GM19099 (cell line): ENCODE results near the gene EPG5.

Source experiments
- POLR2A ChIP-seq: IDR thresholded peaks from 3 replicates; pipeline ENCODE4 v1.6.1; 2011; ENCODE audit warnings: low read depth; ENCODE audit not compliant: insufficient read length; ENCODE audit errors: extremely low read depth

The EPG5 gene, protein sequence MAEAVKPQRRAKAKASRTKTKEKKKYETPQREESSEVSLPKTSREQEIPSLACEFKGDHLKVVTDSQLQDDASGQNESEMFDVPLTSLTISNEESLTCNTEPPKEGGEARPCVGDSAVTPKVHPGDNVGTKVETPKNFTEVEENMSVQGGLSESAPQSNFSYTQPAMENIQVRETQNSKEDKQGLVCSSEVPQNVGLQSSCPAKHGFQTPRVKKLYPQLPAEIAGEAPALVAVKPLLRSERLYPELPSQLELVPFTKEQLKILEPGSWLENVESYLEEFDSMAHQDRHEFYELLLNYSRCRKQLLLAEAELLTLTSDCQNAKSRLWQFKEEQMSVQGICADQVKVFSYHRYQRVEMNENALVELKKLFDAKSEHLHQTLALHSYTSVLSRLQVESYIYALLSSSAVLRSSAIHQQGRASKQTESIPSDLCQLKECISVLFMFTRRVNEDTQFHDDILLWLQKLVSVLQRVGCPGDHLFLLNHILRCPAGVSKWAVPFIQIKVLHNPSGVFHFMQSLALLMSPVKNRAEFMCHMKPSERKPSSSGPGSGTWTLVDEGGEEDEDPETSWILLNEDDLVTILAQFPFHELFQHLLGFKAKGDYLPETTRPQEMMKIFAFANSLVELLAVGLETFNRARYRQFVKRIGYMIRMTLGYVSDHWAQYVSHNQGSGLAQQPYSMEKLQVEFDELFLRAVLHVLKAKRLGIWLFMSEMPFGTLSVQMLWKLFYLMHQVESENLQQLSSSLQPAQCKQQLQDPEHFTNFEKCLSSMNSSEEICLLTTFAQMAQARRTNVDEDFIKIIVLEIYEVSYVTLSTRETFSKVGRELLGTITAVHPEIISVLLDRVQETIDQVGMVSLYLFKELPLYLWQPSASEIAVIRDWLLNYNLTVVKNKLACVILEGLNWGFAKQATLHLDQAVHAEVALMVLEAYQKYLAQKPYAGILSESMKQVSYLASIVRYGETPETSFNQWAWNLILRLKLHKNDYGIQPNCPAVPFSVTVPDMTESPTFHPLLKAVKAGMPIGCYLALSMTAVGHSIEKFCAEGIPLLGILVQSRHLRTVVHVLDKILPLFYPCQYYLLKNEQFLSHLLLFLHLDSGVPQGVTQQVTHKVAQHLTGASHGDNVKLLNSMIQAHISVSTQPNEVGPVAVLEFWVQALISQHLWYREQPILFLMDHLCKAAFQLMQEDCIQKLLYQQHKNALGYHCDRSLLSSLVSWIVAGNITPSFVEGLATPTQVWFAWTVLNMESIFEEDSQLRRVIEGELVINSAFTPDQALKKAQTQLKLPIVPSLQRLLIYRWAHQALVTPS (N-terminal part only)

DNA sequence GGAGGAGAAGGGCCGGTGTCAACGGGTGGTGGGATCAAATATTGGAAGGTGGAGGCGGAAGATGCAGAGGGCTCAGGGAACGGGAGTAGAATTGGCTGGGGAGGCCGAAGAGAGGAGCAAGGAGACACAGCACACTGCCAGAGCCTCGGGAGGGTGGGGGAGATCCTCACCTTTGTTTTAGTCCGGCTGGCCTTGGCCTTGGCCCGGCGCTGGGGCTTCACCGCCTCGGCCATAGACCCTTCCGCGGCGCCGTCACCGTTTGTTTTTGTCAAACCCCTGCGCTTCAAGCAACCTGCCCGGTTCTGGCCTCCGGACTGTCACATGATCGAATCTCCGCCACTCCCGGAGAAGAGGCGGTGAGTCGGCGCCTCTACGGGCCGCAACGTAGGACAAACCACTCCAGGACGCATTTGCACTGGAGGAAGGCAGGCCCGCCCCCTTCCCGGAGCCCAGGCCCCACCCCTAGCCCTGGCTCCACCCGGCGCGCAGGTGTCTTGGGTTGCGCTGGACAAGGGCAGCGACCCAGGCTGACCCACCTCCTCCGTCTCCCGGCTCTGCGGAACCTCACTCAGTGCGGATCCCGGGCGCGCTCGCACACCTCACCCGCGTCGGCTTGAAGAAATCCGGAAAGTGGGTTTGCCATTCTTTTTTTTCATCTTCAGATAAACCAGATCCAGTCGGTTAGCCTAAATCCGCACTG lies at the start of gene EPG5:
Gene EPG5 (minus strand): TSS at position 323 of the 700 bp plus-strand sequence. CDS start 90 bp downstream, at position 233.
- TF ChIP-seq POLR2A: peak; percentile 72

DNA sequence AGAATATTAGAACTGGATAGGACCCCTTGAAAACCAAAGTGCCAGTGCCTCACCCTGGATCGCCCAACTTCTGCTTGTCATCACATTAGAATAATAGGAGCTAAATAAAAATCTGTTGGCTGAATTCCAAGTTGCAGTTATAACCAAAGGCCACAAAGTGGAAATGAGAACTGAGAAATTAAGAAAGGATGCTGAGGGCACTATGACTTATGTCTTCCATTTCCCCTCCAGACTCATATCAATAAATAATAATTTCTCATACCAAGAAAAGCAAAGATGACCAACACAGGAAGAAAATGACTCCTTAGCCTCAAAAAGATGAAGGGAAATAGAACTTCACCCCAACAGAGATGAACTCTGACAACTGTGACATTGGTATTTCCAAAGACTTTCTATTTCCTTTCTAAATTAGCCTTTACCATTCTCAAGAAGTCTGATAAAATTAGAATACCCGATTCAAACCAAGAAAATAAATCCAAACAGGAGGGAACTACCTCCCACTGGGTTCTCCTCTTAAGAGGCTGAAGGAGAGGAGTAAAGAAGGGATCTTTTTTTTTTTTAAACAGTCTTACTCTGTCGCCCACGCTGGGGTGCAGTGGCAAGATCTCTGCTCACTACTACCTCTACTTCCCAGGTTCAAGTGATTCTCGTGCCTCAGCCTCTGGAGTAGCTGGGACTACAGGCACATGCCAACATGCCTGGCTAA lies 46.5 kb upstream of the EPG5 start:
- TF ChIP-seq POLR2A: no peak

DNA sequence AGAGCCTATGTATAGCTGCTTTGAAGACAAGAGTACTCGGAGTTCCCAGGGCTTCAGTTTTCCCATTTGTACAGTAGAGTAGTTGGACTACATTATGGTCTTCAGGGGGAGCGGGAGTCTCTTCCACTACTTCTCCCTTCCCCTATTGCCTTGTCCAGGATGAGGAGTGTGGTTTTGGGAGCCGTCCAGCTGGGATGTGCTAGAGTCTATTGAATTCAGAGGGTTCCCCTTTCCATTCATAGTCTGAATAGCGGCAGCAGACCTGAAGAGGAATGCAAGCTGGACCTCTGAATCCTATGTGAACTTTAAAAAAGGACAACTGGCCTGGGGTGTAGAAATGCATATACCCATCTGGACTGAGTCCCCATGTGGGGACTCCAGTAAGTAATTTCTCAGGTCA lies 43.5 kb upstream of the EPG5 start:
- no peak for TF ChIP-seq POLR2A

DNA sequence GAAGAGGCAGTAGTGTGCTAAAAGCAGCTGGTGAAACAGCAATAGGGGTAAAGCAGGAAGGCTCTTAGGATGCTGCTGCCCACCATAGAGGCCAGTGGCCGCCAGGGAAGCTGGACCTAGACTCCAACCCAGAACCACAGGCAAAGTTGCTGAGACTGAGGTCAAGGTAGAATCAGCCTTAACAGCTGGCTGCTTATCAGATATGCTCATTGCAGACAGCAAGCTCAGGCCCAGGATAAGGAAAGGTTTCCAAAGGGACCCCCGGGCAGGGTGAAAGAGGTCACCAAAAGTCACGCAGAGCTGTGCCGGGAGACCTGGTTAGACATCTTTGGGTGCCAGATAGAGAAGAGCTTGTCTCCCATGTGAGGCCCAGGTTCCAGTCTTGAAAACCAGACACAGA lies 42.9 kb upstream of the EPG5 start:
- no peak for TF ChIP-seq POLR2A

DNA sequence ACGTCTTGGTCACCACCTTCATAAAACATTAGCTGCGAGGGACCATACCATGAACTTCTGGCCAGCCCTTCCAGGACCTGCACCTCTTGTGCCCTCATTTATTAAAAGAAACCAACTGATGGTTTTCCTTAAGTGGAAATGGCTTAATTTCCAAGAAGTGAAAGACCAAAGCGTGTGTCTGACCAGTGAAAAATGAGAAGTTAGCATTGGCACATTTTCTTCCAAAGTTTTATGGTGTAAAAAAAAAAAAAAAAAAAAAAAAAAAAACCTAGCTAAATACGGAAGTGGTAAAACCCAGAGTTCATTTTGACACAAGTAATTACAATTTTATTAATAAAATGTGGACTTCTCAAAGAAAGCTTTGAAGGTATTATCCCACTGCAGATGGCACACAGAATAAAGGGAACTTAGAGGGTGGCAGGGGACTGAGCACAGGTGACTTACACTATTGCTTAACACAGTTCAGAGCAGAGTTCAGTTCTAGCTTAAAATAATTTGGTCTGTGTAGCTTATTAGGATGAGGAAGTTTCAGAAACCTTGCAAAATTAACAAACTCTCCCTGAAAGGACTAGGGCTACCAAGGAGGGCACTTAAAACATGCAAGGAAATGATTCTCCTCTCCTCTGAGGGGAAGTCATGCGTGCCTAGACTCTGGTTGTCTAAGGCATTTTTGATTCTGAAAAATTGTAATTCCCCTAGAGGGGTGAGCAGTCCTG lies 42.2 kb upstream of the EPG5 start:
- TF ChIP-seq POLR2A: no peak

DNA sequence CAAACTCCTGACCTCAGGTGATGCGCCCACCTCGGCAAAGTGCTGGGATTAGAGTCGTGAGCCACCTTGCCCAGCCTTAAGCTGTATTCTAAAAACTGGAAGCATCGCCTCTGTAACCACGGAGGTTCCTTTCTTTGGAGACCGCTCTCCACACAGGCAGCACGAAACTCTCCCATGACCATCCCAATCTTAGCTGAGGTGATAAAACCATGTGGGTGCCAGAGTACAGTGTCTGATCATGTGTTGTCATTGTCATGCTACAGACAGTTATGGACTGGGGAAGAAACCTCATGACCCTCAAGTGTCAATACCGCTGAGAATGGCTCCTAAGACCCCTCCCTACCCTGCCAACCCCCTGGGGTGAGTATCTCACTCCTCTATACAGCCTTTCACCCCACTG lies 41.4 kb upstream of the EPG5 start:
- TF ChIP-seq POLR2A: no peak

DNA sequence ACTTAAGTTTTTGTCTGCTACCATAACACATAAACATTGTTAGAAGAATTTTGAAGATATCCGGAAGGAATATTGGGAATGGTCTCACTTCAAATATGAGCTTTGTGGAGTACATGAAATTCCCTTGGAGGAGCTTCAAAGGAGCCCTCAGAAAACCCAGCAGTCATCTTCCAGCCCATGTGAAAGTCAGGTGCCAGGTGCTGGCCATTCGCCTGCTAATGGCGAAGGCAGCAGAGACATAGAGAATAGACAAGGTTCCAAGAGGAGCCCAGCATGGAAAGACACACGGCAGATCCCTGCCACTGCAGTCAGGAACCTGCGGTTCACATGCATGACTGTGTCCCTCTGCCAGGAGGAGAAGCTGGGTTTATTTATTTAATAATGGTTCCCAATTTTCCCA lies 40.0 kb upstream of the EPG5 start:
- no peak for TF ChIP-seq POLR2A

DNA sequence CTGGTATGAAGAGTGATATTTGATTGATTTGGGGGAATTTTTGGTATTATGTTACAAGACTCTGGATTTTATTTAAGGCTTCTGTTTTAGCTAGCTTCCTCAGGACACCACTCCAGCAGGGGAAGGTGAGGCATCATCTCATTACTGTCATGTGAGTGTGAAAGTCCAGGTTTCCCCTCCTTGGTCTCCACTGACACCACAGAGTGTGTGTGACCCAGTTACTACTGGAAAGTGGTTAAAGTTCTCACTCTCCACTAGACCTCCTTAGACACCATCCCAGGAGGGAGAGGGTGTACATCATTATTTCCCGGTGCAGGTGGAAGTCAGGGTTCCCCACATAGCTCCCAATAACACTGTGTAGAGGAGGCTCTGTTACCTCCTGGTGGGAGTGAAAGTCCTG lies 35.8 kb upstream of the EPG5 start:
- no peak for TF ChIP-seq POLR2A

DNA sequence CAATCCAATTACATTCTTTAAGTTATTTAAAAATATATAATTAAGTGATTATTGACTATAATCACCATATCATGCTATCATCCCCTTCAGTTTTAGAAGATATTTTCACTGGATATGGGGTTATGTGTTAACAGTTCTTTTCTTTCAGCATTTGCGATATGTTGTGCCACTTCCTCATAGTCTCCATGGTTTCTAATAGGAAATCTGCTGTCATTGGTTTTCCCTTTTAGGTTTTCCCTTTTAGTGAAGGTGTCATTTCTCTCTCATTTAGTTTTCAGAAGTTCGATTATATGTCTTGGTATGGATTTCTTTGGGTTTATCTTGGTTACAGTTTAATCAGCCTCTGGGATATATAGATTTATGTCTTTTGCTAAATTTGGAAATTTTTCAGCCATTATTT lies 34.8 kb upstream of the EPG5 start:
- TF ChIP-seq POLR2A: no peak

DNA sequence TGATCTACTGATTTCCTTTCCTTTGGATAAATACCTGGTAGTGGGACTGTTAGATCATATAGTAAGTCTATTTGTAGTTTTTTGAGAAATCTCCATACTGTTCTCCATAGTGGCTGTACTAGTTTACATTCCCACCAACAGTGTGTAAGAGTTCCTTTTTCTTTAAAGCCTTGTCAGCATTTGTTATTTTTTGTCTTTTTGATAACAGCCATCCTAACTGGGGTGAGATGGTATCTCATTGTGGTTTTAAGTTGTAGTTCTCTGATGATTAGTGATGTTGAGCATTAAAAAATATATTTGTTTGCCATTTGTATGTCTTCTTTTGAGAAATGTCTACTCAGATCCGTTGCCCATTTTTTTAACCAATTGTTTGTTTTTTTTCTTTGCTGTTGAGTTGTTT lies 33.9 kb upstream of the EPG5 start:
- no peak for TF ChIP-seq POLR2A

DNA sequence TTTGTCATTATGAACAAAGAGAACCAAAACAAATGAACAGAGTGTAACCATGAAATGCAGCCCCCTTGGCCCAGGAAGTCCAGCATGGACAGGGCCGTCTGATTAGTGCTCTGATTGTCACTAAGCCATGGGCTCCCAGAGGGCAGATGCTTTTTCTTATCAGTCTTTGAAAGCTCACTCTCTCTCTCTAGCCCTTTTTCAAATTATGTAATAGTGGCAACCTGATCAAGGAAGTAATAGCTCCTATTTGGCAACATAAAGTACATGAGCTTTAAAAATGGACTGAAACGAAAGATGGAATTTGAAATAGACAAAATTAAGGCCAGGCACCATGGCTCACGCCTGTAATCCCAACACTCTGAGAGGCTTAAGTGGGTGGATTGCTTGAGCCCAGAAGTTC lies 32.4 kb upstream of the EPG5 start:
- TF ChIP-seq POLR2A: no peak

DNA sequence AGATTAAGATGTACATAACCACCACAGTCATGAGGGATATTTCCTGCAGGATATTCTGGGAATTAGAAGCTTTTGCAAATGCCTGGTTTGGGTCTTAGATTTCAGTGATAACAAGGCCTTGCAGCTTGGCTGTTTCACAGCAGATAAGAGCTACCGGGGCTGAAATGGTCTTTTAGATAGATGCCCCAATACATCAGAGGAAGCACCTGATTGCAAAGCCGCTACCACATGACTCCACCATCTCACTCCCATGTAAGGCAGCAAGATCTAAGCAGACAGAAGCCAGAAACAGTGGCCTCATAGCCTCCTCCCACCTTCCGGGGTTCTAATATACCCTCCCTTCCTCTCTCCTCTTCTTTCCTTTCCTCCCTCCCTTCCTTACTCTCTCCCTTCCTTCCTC lies 31.1 kb upstream of the EPG5 start:
- no peak for TF ChIP-seq POLR2A

DNA sequence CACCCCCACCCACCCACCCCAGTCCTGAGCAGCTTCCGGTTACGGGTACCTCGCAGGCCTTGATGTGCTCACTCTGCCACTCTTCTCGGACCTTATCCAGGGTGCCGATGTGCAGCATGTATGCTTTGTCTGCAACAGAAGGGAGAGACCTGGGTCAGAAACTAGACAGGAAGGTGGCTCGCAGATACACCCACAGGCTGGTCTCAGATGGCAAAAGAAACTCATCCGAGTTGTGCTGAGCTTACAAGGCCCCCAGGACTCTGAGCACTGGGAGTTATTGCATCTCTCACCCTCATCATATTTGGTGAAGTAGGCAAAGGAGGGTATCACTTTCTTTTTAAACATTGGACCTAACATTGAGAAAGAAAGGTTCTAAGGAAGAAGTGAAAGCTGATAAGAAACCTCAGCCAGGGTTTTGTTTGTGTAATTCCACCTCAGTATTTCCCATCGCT lies 30.6 kb upstream of the EPG5 start:
- no peak for TF ChIP-seq POLR2A
